Measurements from ENCODE around the gene GPR158. TPM values are rescaled to one million over a fixed set of nuclear protein-coding genes. Genes with fewer than 3 reads are reported as not detected.
"Not testable (repeated sequence)": the region's sequence is repeated elsewhere in the genome, so short reads cannot be mapped to it uniquely, and the experiment has no call there.

The GPR158 gene
- total and polyA plus RNA-seq, 2 experiments from 2014 or later = 0.02 to 0.47 TPM

DNA sequence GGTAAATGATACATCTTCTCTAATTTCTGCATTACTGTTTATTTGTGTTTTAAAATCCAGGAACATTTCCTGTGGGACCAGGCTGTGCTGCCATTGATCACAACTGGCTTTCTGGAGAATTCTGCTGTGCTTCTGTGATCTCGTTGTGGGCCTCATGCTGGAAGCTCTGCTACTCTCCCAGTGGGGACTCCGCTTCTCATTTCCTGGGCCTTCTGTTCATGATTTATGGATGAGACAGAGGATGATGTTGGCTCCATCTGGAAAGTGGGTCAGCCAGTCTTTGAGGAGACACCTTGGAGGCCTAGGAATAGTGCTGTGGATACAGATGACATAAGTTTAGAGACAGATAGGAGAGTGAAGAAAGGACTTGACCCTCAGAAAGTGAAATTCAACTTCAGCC is 15.2 kb upstream of the GPR158 start:
- Histone ChIP-seq H3K4me1 (ENCODE audit: insufficient read depth) (no peaks in the 10 kb centered on the region), H3K4me3 (no peak overlapping the region), H4K20me1 (ENCODE audit: insufficient read depth, poor library complexity, severe bottlenecking) (no peaks in the 10 kb centered on the region), H2AFZ (no peak overlapping the region), H3K79me2 (no peaks in the 10 kb centered on the region), H3K9me2 (replicated peaks; ENCODE audit: insufficient read depth) (no peaks in the 10 kb centered on the region), H3K4me2 (no peak overlapping the region), H3K36me3 (replicated peaks; ENCODE audit: insufficient read depth, low read depth) (no peaks in the 10 kb centered on the region), H3K9me3 (ENCODE audit: low read depth) (no peaks in the 10 kb centered on the region), H3K27ac (no peak overlapping the region), H3K27me3 (no peaks in the 10 kb centered on the region)
- 89% methylated on average over 2 of the region's 2 CpGs for WGBS (ENCODE audit: low lambda C conversion rate, missing lambda C conversion rate)
- no peak for DNase-seq (ENCODE audit: low spot score)
- TF ChIP-seq EZH2phosphoT487 (IDR thresholded peaks at IDR 0.05; ENCODE audit: low read depth, severe bottlenecking, unreplicated experiment) = no peak
- no peak for TF ChIP-seq EZH2 (IDR thresholded peaks at IDR 0.05; ENCODE audit: borderline replicate concordance)
- TF ChIP-seq, protein P1, sequence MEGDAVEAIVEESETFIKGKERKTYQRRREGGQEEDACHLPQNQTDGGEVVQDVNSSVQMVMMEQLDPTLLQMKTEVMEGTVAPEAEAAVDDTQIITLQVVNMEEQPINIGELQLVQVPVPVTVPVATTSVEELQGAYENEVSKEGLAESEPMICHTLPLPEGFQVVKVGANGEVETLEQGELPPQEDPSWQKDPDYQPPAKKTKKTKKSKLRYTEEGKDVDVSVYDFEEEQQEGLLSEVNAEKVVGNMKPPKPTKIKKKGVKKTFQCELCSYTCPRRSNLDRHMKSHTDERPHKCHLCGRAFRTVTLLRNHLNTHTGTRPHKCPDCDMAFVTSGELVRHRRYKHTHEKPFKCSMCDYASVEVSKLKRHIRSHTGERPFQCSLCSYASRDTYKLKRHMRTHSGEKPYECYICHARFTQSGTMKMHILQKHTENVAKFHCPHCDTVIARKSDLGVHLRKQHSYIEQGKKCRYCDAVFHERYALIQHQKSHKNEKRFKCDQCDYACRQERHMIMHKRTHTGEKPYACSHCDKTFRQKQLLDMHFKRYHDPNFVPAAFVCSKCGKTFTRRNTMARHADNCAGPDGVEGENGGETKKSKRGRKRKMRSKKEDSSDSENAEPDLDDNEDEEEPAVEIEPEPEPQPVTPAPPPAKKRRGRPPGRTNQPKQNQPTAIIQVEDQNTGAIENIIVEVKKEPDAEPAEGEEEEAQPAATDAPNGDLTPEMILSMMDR (IDR thresholded peaks at IDR 0.05; ENCODE audit: poor library complexity) = no peak

DNA sequence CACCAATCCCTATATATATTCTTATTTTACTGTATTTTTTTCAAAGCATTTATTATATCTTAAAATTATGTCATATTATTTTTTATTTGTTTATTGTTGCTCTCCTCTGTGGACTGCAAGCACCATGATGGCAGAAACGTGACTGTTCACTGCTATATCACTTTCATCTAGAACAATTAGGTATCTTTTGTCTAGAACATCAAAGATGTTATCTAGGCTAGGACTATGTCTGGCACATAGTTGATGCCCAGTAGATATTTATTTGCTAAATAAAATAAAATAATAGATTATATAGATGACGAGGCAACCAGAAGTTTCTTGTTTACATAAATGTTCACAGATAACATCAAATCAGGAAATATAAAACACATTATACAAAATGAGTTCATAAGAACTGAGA is 12.4 kb upstream of the GPR158 start:
- Histone ChIP-seq H3K9me3 (ENCODE audit: low read depth) (no peaks in the 10 kb centered on the region), H3K4me3 (no peak overlapping the region)

DNA sequence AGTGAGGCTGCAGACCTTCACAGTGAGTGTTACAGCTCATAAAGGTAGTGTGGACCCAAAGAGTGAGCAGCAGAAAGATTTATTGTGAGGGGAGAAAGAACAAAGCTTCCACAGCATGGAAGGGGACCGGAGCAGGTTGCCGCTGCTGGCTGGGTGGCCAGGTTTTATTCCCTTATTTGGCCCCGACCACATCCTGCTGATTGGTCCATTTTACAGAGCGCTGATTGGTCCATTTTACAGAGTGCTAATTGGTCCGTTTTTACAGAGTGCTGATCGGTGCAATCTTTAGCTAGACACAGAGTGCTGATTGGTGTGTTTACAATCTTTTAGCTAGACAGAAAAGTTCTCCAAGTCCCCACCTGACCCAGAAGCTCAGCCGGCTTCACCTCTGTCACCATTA is 11.3 kb upstream of the GPR158 start:
- H3K27ac ChIP-seq; H4K20me1 ChIP-seq (ENCODE audit: insufficient read depth, poor library complexity, severe bottlenecking); H3K27me3 ChIP-seq; H3K4me3 ChIP-seq; H3K79me2 ChIP-seq; H3K4me1 ChIP-seq (ENCODE audit: insufficient read depth); H2AFZ ChIP-seq; H3K9me2 ChIP-seq (replicated peaks; ENCODE audit: insufficient read depth); DNase-seq (ENCODE audit: low spot score); H3K9me3 ChIP-seq (ENCODE audit: low read depth); H3K36me3 ChIP-seq (replicated peaks; ENCODE audit: insufficient read depth, low read depth); H3K4me2 ChIP-seq: not testable (repeated sequence)
- WGBS (ENCODE audit: low lambda C conversion rate, missing lambda C conversion rate) = 95% methylated on average over 7 of the region's 7 CpGs

More for the DNA sequence above, 12.4 kb upstream of the GPR158 start:
- H3K4me2 ChIP-seq = no peak overlapping the region
- no peaks in the 10 kb centered on the region for H4K20me1 ChIP-seq (ENCODE audit: insufficient read depth, poor library complexity, severe bottlenecking)
- 79% methylated on average over 2 of the region's 2 CpGs for WGBS (ENCODE audit: low lambda C conversion rate, missing lambda C conversion rate)
- no peak overlapping the region for H2AFZ ChIP-seq
- H3K79me2 ChIP-seq = no peaks in the 10 kb centered on the region
- DNase-seq (ENCODE audit: low spot score) = no peak
- H3K4me1 ChIP-seq (ENCODE audit: insufficient read depth) = no peaks in the 10 kb centered on the region
- no peak for TF ChIP-seq EZH2 (IDR thresholded peaks at IDR 0.05; ENCODE audit: borderline replicate concordance)
- TF ChIP-seq EZH2phosphoT487 (IDR thresholded peaks at IDR 0.05; ENCODE audit: low read depth, severe bottlenecking, unreplicated experiment) = no peak
- TF ChIP-seq, protein P1 (IDR thresholded peaks at IDR 0.05; ENCODE audit: poor library complexity) = no peak
- no peaks in the 10 kb centered on the region for H3K9me2 ChIP-seq (replicated peaks; ENCODE audit: insufficient read depth)
- H3K36me3 ChIP-seq (replicated peaks; ENCODE audit: insufficient read depth, low read depth) = no peaks in the 10 kb centered on the region
- H3K27me3 ChIP-seq = no peaks in the 10 kb centered on the region
- H3K27ac ChIP-seq = no peak overlapping the region

DNA sequence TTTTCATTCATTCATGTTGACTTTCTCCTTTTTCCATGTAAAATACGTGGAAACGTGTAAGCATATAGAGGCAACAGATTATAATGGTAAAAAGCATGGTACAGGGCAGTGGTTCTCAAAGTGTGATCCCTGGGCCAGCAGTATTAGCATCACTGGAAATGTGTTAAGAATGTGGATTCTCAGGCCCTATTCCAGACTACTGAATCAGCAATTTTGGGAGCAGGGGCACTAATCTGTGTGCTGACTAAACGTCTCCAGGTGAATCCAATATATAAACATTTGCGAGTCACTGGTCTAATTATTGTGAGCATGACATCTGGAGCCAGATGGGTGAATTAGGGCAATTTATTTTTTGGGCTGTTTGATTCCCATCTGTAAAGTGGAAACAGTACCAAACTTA is 5.1 kb upstream of the GPR158 start:
- no peaks in the 10 kb centered on the region for H3K4me1 ChIP-seq (ENCODE audit: insufficient read depth)
- H3K9me3 ChIP-seq (ENCODE audit: low read depth) = no peaks in the 10 kb centered on the region
- 75% methylated on average over 4 of the region's 4 CpGs for WGBS (ENCODE audit: low lambda C conversion rate, missing lambda C conversion rate)
- no peak for DNase-seq (ENCODE audit: low spot score)
- TF ChIP-seq EZH2 (IDR thresholded peaks at IDR 0.05; ENCODE audit: borderline replicate concordance) (no peak), EZH2phosphoT487 (IDR thresholded peaks at IDR 0.05; ENCODE audit: low read depth, severe bottlenecking, unreplicated experiment) (no peak)
- TF ChIP-seq, protein P1 (IDR thresholded peaks at IDR 0.05; ENCODE audit: poor library complexity) = no peak
- H3K27ac ChIP-seq = no peak overlapping the region
- no peak overlapping the region for H3K4me2 ChIP-seq
- H3K4me3 ChIP-seq = no peak overlapping the region
- peaks cover 26% of the 10 kb centered on the region for H3K27me3 ChIP-seq
- no peaks in the 10 kb centered on the region for H3K79me2 ChIP-seq
- H4K20me1 ChIP-seq (ENCODE audit: insufficient read depth, poor library complexity, severe bottlenecking) = no peaks in the 10 kb centered on the region
- H2AFZ ChIP-seq = no peak overlapping the region
- no peaks in the 10 kb centered on the region for H3K36me3 ChIP-seq (replicated peaks; ENCODE audit: insufficient read depth, low read depth)
- no peaks in the 10 kb centered on the region for H3K9me2 ChIP-seq (replicated peaks; ENCODE audit: insufficient read depth)

All from hepatocyte (in vitro differentiated cells).